Mucosa of stomach (tissue), 1 donor: ENCODE data around the gene VANGL1.

ENCODE experiments used
- H3K27me3 ChIP-seq: one replicate; pipeline ENCODE4 v1.7.0; 2013; ENCODE audit warnings: mild to moderate bottlenecking, low read length; ENCODE audit not compliant: control insufficient read depth, insufficient read depth
- H3K36me3 ChIP-seq: one replicate; pipeline ENCODE4 v1.7.0; 2013; ENCODE audit warnings: low read length; ENCODE audit not compliant: control insufficient read depth, insufficient read depth
- H3K4me1 ChIP-seq: one replicate; pipeline ENCODE4 v1.7.0; 2013; ENCODE audit warnings: mild to moderate bottlenecking, low read length; ENCODE audit not compliant: control insufficient read depth, insufficient read depth
- H3K4me3 ChIP-seq: one replicate; pipeline ENCODE4 v1.7.0; 2013; ENCODE audit warnings: low read length
- H3K9ac ChIP-seq: one replicate; pipeline ENCODE4 v1.7.0; 2013; ENCODE audit warnings: mild to moderate bottlenecking, low read length, moderate library complexity
- H3K9me3 ChIP-seq: one replicate; pipeline ENCODE4 v1.7.0; 2013; ENCODE audit warnings: mild to moderate bottlenecking, low read length, moderate library complexity; ENCODE audit not compliant: control insufficient read depth
- donor health status: Pancreatic carcinoma.

VANGL1 gene

GRCh38 chr1:115672224-115673009, 30.6 kb downstream of the VANGL1 start:
- H3K9ac ChIP-seq = no peak overlapping the region
- H3K27me3 ChIP-seq = no peaks in the 10 kb centered on the region
- H3K36me3 ChIP-seq = no peaks in the 10 kb centered on the region
- peaks cover 21% of the 10 kb centered on the region for H3K4me1 ChIP-seq
- H3K4me3 ChIP-seq = no peak overlapping the region
- no peaks in the 10 kb centered on the region for H3K9me3 ChIP-seq

- no peaks in the 10 kb centered on the region for H3K9me3 ChIP-seq
- H3K9ac ChIP-seq = no peak overlapping the region
- H3K36me3 ChIP-seq = no peaks in the 10 kb centered on the region
- peaks cover 8% of the 10 kb centered on the region for H3K4me1 ChIP-seq
- H3K4me3 ChIP-seq = no peak overlapping the region
- H3K27me3 ChIP-seq = no peaks in the 10 kb centered on the region
Measured at GRCh38 chr1:115676498-115677181, 34.9 kb downstream of the VANGL1 start.

GRCh38 chr1:115677182-115677555, 35.4 kb downstream of the VANGL1 start:
- Histone ChIP-seq H3K9me3 (no peaks in the 10 kb centered on the region), H3K36me3 (no peaks in the 10 kb centered on the region), H3K4me1 (peaks cover 8% of the 10 kb centered on the region)

GRCh38 chr1:115677565-115677964, 35.8 kb downstream of the VANGL1 start:
- Histone ChIP-seq H3K4me3 (no peak overlapping the region), H3K27me3 (no peaks in the 10 kb centered on the region), H3K4me1 (peaks cover 8% of the 10 kb centered on the region), H3K9ac (no peak overlapping the region), H3K36me3 (no peaks in the 10 kb centered on the region), H3K9me3 (no peaks in the 10 kb centered on the region)

More at GRCh38 chr1:115677182-115677555, 35.4 kb downstream of the VANGL1 start:
- Histone ChIP-seq H3K4me3 (no peak overlapping the region), H3K27me3 (no peaks in the 10 kb centered on the region), H3K9ac (no peak overlapping the region)

- no peaks in the 10 kb centered on the region for H3K36me3 ChIP-seq
- H3K9me3 ChIP-seq = no peaks in the 10 kb centered on the region
- H3K4me3 ChIP-seq = no peak overlapping the region
- no peaks in the 10 kb centered on the region for H3K27me3 ChIP-seq
- H3K9ac ChIP-seq = no peak overlapping the region
- H3K4me1 ChIP-seq = peaks cover 8% of the 10 kb centered on the region
Measured at GRCh38 chr1:115678141-115678540, 36.4 kb downstream of the VANGL1 start.

GRCh38 chr1:115679141-115679611, 37.4 kb downstream of the VANGL1 start:
- no peaks in the 10 kb centered on the region for H3K36me3 ChIP-seq
- H3K9ac ChIP-seq = no peak overlapping the region
- peaks cover 8% of the 10 kb centered on the region for H3K4me1 ChIP-seq
- no peaks in the 10 kb centered on the region for H3K27me3 ChIP-seq
- no peaks in the 10 kb centered on the region for H3K9me3 ChIP-seq
- no peak overlapping the region for H3K4me3 ChIP-seq

GRCh38 chr1:115680730-115681111, 39.0 kb downstream of the VANGL1 start:
- H3K36me3 ChIP-seq = no peaks in the 10 kb centered on the region
- no peaks in the 10 kb centered on the region for H3K9me3 ChIP-seq
- no peaks in the 10 kb centered on the region for H3K27me3 ChIP-seq
- H3K4me3 ChIP-seq = no peak overlapping the region
- no peak overlapping the region for H3K9ac ChIP-seq
- H3K4me1 ChIP-seq = peaks cover 8% of the 10 kb centered on the region

- H3K4me1 ChIP-seq = peaks cover 5% of the 10 kb centered on the region
- no peaks in the 10 kb centered on the region for H3K9me3 ChIP-seq
- H3K4me3 ChIP-seq = no peak overlapping the region
- H3K36me3 ChIP-seq = no peaks in the 10 kb centered on the region
- no peak overlapping the region for H3K9ac ChIP-seq
- H3K27me3 ChIP-seq = no peaks in the 10 kb centered on the region
Measured at GRCh38 chr1:115682792-115683191, 41.0 kb downstream of the VANGL1 start.

- Histone ChIP-seq H3K4me3 (no peak overlapping the region), H3K36me3 (no peaks in the 10 kb centered on the region), H3K4me1 (no peaks in the 10 kb centered on the region), H3K27me3 (no peaks in the 10 kb centered on the region), H3K9ac (no peak overlapping the region), H3K9me3 (no peaks in the 10 kb centered on the region)
Measured at GRCh38 chr1:115685029-115685705, 43.4 kb downstream of the VANGL1 start.

- no peak overlapping the region for H3K4me3 ChIP-seq
- H3K9me3 ChIP-seq = no peaks in the 10 kb centered on the region
- no peak overlapping the region for H3K9ac ChIP-seq
- H3K4me1 ChIP-seq = no peaks in the 10 kb centered on the region
- H3K27me3 ChIP-seq = no peaks in the 10 kb centered on the region
- no peaks in the 10 kb centered on the region for H3K36me3 ChIP-seq
Measured at GRCh38 chr1:115687744-115688143, 46.0 kb downstream of the VANGL1 start.

- H3K4me1 ChIP-seq = no peaks in the 10 kb centered on the region
- no peaks in the 10 kb centered on the region for H3K9me3 ChIP-seq
- H3K9ac ChIP-seq = no peak overlapping the region
- H3K27me3 ChIP-seq = no peaks in the 10 kb centered on the region
- H3K36me3 ChIP-seq = no peaks in the 10 kb centered on the region
- no peak overlapping the region for H3K4me3 ChIP-seq
Measured at GRCh38 chr1:115690972-115691371, 49.2 kb downstream of the VANGL1 start.

GRCh38 chr1:115692224-115692623, 50.5 kb downstream of the VANGL1 start:
- H3K4me1 ChIP-seq = no peaks in the 10 kb centered on the region
- H3K36me3 ChIP-seq = no peaks in the 10 kb centered on the region
- no peak overlapping the region for H3K4me3 ChIP-seq
- no peaks in the 10 kb centered on the region for H3K9me3 ChIP-seq
- no peak overlapping the region for H3K9ac ChIP-seq
- H3K27me3 ChIP-seq = no peaks in the 10 kb centered on the region
